ENCODE results near the gene CD81. TPM values are rescaled to one million over a fixed set of nuclear protein-coding genes. Genes with fewer than 3 reads are reported as not detected.
"Not testable (repeated sequence)": the region's sequence is repeated elsewhere in the genome, so short reads cannot be mapped to it uniquely, and the experiment has no call there.

Gene CD81
- total RNA-seq, 1 donor from 2014 or later = 441 TPM

DNA sequence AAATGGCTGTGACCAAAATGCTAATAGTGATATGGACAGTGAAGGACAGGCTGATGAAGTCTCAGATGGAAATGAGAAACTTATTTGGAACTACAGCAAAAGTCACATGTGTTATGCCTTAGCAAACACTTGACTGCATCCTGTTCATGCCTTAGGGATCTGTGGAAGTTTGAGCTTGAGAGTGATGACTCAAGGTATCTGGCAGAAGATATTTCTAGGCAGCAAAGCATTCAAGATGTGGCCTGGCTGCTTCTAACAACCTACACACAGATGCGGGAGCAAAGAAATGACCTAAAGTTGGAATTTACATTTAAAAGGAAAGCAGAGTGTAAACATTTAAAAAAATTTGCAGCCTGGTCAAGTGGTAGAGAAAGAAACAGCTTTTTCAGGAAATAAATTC is 28.1 kb upstream of the CD81 start:
- TF ChIP-seq, protein P1, sequence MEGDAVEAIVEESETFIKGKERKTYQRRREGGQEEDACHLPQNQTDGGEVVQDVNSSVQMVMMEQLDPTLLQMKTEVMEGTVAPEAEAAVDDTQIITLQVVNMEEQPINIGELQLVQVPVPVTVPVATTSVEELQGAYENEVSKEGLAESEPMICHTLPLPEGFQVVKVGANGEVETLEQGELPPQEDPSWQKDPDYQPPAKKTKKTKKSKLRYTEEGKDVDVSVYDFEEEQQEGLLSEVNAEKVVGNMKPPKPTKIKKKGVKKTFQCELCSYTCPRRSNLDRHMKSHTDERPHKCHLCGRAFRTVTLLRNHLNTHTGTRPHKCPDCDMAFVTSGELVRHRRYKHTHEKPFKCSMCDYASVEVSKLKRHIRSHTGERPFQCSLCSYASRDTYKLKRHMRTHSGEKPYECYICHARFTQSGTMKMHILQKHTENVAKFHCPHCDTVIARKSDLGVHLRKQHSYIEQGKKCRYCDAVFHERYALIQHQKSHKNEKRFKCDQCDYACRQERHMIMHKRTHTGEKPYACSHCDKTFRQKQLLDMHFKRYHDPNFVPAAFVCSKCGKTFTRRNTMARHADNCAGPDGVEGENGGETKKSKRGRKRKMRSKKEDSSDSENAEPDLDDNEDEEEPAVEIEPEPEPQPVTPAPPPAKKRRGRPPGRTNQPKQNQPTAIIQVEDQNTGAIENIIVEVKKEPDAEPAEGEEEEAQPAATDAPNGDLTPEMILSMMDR (IDR thresholded peaks at IDR 0.05) = no peak
- H3K27ac Mint-ChIP-seq (ENCODE audit: unreplicated experiment) = no peak overlapping the region
- H3K27me3 Mint-ChIP-seq (ENCODE audit: low read depth) = no peaks in the 10 kb centered on the region
- peaks cover 14% of the 10 kb centered on the region for H3K9me3 Mint-ChIP-seq (ENCODE audit: low read depth)
- H3K36me3 Mint-ChIP-seq (ENCODE audit: low read depth) = peaks cover 4% of the 10 kb centered on the region
- H3K4me3 Mint-ChIP-seq (ENCODE audit: unreplicated experiment) = no peak overlapping the region
- no peak for DNase-seq (ENCODE audit: low spot score)
- no peaks in the 10 kb centered on the region for H3K4me1 Mint-ChIP-seq (ENCODE audit: low read depth)

GRCh38 chr11:2351701-2352100 is 25.4 kb upstream of the CD81 start:
- Mint-ChIP-seq H3K4me3 (ENCODE audit: unreplicated experiment) (no peak overlapping the region), H3K9me3 (ENCODE audit: low read depth) (peaks cover 14% of the 10 kb centered on the region), H3K4me1 (ENCODE audit: low read depth) (peaks cover 9% of the 10 kb centered on the region), H3K27me3 (ENCODE audit: low read depth) (no peaks in the 10 kb centered on the region), H3K36me3 (ENCODE audit: low read depth) (peaks cover 4% of the 10 kb centered on the region), H3K27ac (ENCODE audit: unreplicated experiment) (no peak overlapping the region)
- TF ChIP-seq, protein P1 (IDR thresholded peaks at IDR 0.05) = no peak
- DNase-seq (ENCODE audit: low spot score) = no peak

DNA sequence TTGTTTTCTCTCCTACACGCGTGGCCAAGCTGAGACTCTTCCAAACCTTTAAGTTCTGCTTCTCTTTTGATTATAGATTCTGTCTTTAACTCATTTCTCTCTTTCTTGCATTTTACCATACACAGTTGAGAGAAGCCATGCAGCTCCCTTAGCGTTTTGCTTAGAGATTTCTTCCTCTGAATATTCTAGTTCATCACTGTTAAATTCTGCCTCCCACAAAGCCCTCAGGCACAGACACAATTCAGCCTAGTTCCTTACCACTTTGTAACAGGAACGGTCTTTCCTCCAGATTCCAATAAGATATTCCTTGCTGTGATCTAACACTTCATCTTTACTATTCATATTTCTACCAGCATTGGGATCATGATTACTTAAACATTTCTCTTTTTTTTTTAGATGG is 24.7 kb upstream of the CD81 start:
- TF ChIP-seq, protein P1 (IDR thresholded peaks at IDR 0.05) = no peak
- no peak overlapping the region for H3K27ac Mint-ChIP-seq (ENCODE audit: unreplicated experiment)
- no peak for DNase-seq (ENCODE audit: low spot score)
- peaks cover 14% of the 10 kb centered on the region for H3K9me3 Mint-ChIP-seq (ENCODE audit: low read depth)
- no peak overlapping the region for H3K4me3 Mint-ChIP-seq (ENCODE audit: unreplicated experiment)
- peaks cover 4% of the 10 kb centered on the region for H3K36me3 Mint-ChIP-seq (ENCODE audit: low read depth)
- H3K27me3 Mint-ChIP-seq (ENCODE audit: low read depth) = no peaks in the 10 kb centered on the region
- peaks cover 9% of the 10 kb centered on the region for H3K4me1 Mint-ChIP-seq (ENCODE audit: low read depth)

DNA sequence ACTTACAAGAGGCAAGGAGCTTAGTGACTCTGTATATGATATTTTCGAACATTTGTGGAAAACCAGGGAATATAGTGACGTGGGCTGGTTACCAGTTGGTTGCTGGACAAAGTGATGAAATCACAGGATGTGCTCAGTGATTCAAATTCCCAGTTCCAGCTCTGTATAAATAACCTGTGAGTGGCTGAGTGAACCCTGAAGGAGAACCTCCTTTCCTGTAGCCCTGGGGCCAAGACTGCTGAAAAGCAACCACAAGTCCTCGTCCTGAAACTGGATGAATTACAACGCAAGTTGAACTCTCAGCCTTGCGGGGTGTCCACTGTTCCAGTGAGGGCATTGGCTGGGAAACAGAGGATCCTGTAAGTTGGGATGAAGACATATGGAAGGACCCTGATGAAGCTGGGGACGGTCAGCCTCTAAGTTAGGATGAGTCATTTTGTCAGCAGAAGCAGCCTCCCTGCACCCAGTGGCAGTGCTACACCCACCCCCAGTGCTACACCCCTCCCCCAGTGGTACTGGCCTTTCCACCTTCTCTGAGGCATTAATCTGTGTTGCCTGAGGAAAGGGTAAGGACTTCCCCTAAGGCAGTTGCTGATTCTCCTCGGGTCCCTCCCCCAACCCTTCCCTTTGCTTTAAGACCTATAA is 22.0 kb upstream of the CD81 start:
- peaks cover 3% of the 10 kb centered on the region for H3K9me3 Mint-ChIP-seq (ENCODE audit: low read depth)
- TF ChIP-seq, protein P1 (IDR thresholded peaks at IDR 0.05) = no peak
- no peaks in the 10 kb centered on the region for H3K27me3 Mint-ChIP-seq (ENCODE audit: low read depth)
- no peak for DNase-seq (ENCODE audit: low spot score)
- H3K36me3 Mint-ChIP-seq (ENCODE audit: low read depth) = no peaks in the 10 kb centered on the region
- H3K4me1 Mint-ChIP-seq (ENCODE audit: low read depth) = peaks cover 9% of the 10 kb centered on the region
- no peak overlapping the region for H3K4me3 Mint-ChIP-seq (ENCODE audit: unreplicated experiment)
- H3K27ac Mint-ChIP-seq (ENCODE audit: unreplicated experiment) = no peak overlapping the region

- H3K9me3 Mint-ChIP-seq (ENCODE audit: low read depth) = no peaks in the 10 kb centered on the region
- no peak overlapping the region for H3K4me3 Mint-ChIP-seq (ENCODE audit: unreplicated experiment)
- no peak overlapping the region for H3K27ac Mint-ChIP-seq (ENCODE audit: unreplicated experiment)
- H3K4me1 Mint-ChIP-seq (ENCODE audit: low read depth) = peaks cover 9% of the 10 kb centered on the region
- DNase-seq (ENCODE audit: low spot score) = no peak
- TF ChIP-seq, protein P1 (IDR thresholded peaks at IDR 0.05) = no peak
- H3K36me3 Mint-ChIP-seq (ENCODE audit: low read depth) = no peaks in the 10 kb centered on the region
- no peaks in the 10 kb centered on the region for H3K27me3 Mint-ChIP-seq (ENCODE audit: low read depth)
Measured at GRCh38 chr11:2357246-2357645, 19.9 kb upstream of the CD81 start.

GRCh38 chr11:2357651-2358050 is 19.5 kb upstream of the CD81 start:
- not testable (repeated sequence) for H3K36me3 Mint-ChIP-seq (ENCODE audit: low read depth); H3K9me3 Mint-ChIP-seq (ENCODE audit: low read depth); H3K27ac Mint-ChIP-seq (ENCODE audit: unreplicated experiment); H3K27me3 Mint-ChIP-seq (ENCODE audit: low read depth); H3K4me1 Mint-ChIP-seq (ENCODE audit: low read depth); H3K4me3 Mint-ChIP-seq (ENCODE audit: unreplicated experiment); DNase-seq (ENCODE audit: low spot score)

Measured in chondrocyte (in vitro differentiated cells).